A549 (cell line): ENCODE results near the gene CEACAM16. TPM values are rescaled to one million over a fixed set of nuclear protein-coding genes. Genes with fewer than 3 reads are reported as not detected.
A peak's percentile ranks its signal among the peaks of the same experiment; 100 is the strongest.
"Not testable (repeated sequence)": the region's sequence is repeated elsewhere in the genome, so short reads cannot be mapped to it uniquely, and the experiment has no call there.

Experiments
- ATAC-seq, 2 experiments: fragments of 200-7000 bp in 1 of 2; fragments of >200 bp in 1 of 2; cut with Nextera tagmentation in 1 of 2; cut with Tn5 transposase in 1 of 2; 3 replicates each; pipeline versions ENCODE4 v1.8.0 to v1.9.1; 2018 to 2020; ENCODE audit warnings: mild to moderate bottlenecking in 1 of 2, moderate library complexity in 1 of 2
- CTCF ChIA-PET: fragments of 300-600 bp; sonication (Branson Sonifier 250); formaldehyde crosslinking; extraction: SDS; loops from one replicate; lab custom pipeline; 2021; ENCODE audit warnings: antibody characterized with exemption, inconsistent platforms; lab: Yijun Ruan, JAX
- POLR2A ChIA-PET: fragments of 350-600 bp; formaldehyde crosslinking; extraction: SDS; loops from one replicate; lab custom pipeline; 2021; ENCODE audit warnings: antibody characterized with exemption, inconsistent platforms; lab: Yijun Ruan, JAX
- DNase-seq, 2 experiments: peaks; one replicate each; pipeline versions ENCODE4 v3.0.0 to v3.0.0-alpha.2; 2011 to 2016; ENCODE audit warnings: low read depth in 1 of 2, low spot score in 1 of 2
- FAIRE-seq: peaks from 2 replicates; lab custom pipeline; 2011; peaks lifted over from hg19 to GRCh38; lab: Jason Lieb, UNC
- H3K27ac ChIP-seq, 2 experiments: fragments of >200 bp; sonication (Bioruptor Twin); formaldehyde crosslinking; 3 replicates each; pipeline ENCODE4 v1.5.1; 2016 to 2017
- H3K4me1 ChIP-seq: fragments of >200 bp; sonication (Bioruptor Twin); formaldehyde crosslinking; 3 replicates; pipeline ENCODE4 v1.6.1; 2016
- H3K4me2 ChIP-seq: fragments of >200 bp; sonication (Bioruptor Twin); formaldehyde crosslinking; 3 replicates; pipeline ENCODE4 v1.6.1; 2016
- H3K4me3 ChIP-seq: fragments of >200 bp; sonication (Bioruptor Twin); formaldehyde crosslinking; 3 replicates; pipeline ENCODE4 v1.5.1; 2016
- H3K9me3 ChIP-seq: fragments of >200 bp; sonication (Bioruptor Twin); formaldehyde crosslinking; 3 replicates; pipeline ENCODE4 v1.6.1; 2016
- CBX2 ChIP-seq: fragments of 200-600 bp; sonication (generic); IDR thresholded peaks from 2 replicates; pipeline ENCODE4 v1.6.1; 2016; ENCODE audit warnings: low read depth, mild to moderate bottlenecking, borderline replicate concordance
- CHD2 ChIP-seq: fragments of 150-350 bp; IDR thresholded peaks from 2 replicates; pipeline ENCODE4 v1.6.1; 2014; ENCODE audit warnings: low read length; ENCODE audit not compliant: partially characterized antibody
- CHD4 ChIP-seq: fragments of 200-600 bp; sonication (generic); IDR thresholded peaks from 2 replicates; pipeline ENCODE4 v1.6.1; 2016; ENCODE audit warnings: antibody characterized with exemption, mild to moderate bottlenecking, borderline replicate concordance
- EHF ChIP-seq: fragments of 250-450 bp; sonication (Bioruptor Pico); IDR thresholded peaks from 2 replicates; pipeline ENCODE4 v1.5.0; 2020; ENCODE audit warnings: mild to moderate bottlenecking
- EHMT2 ChIP-seq: fragments of 200-600 bp; sonication (generic); IDR thresholded peaks from 2 replicates; pipeline ENCODE4 v1.6.1; 2016; ENCODE audit warnings: antibody characterized with exemption, low read depth, mild to moderate bottlenecking, moderate library complexity
- FOSB ChIP-seq: fragments of 250-450 bp; sonication (Bioruptor Pico); IDR thresholded peaks from 2 replicates; pipeline ENCODE4 v1.5.0; 2020; ENCODE audit warnings: mild to moderate bottlenecking, moderate library complexity
- FOXS1 ChIP-seq: fragments of 250-450 bp; sonication (Bioruptor Pico); IDR thresholded peaks from 2 replicates; pipeline ENCODE4 v1.5.0; 2020; ENCODE audit warnings: mild to moderate bottlenecking, moderate library complexity
- HDAC2 ChIP-seq: fragments of 200-600 bp; sonication (generic); IDR thresholded peaks from 2 replicates; pipeline ENCODE4 v1.6.1; 2016
- HEYL ChIP-seq: fragments of 250-450 bp; sonication (Bioruptor Pico); IDR thresholded peaks from 2 replicates; pipeline ENCODE4 v1.8.0; 2021; ENCODE audit warnings: mild to moderate bottlenecking, moderate library complexity
- HOXB13 ChIP-seq: fragments of 250-450 bp; sonication (Bioruptor Pico); IDR thresholded peaks from 2 replicates; pipeline ENCODE4 v1.5.0; 2020; ENCODE audit warnings: low read depth, mild to moderate bottlenecking, moderate library complexity
- HOXB5 ChIP-seq: fragments of 250-450 bp; sonication (Bioruptor Pico); IDR thresholded peaks from 2 replicates; pipeline ENCODE4 v1.5.0; 2020; ENCODE audit warnings: mild to moderate bottlenecking, moderate library complexity
- JUN ChIP-seq, 2 experiments: fragments of >200 bp; sonication (Bioruptor Twin); formaldehyde crosslinking; IDR thresholded peaks; 2 replicates in 1 of 2; 3 replicates in 1 of 2; pipeline ENCODE4 v1.6.1; 2016 to 2017
- JUNB ChIP-seq: fragments of >200 bp; sonication (Bioruptor Twin); formaldehyde crosslinking; IDR thresholded peaks from 2 replicates; pipeline ENCODE4 v1.6.1; 2016
- KDM1A ChIP-seq: fragments of 200-600 bp; sonication (generic); IDR thresholded peaks from 2 replicates; pipeline ENCODE4 v1.6.1; 2016; ENCODE audit warnings: low read depth, mild to moderate bottlenecking
- MYC ChIP-seq: IDR thresholded peaks from 2 replicates; pipeline ENCODE4 v1.6.1; 2012; ENCODE audit warnings: mild to moderate bottlenecking, inconsistent platforms, low read length, improper control_type of control experiment, borderline replicate concordance
- SREBF2 ChIP-seq: fragments of 450-650 bp; IDR thresholded peaks from 2 replicates; pipeline ENCODE4 v1.6.1; 2014; ENCODE audit warnings: mild to moderate bottlenecking, moderate library complexity
- TFCP2L1 ChIP-seq: fragments of 250-450 bp; sonication (Bioruptor Pico); IDR thresholded peaks from 2 replicates; pipeline ENCODE4 v1.5.0; 2021; ENCODE audit warnings: mild to moderate bottlenecking
- TP53 ChIP-seq: fragments of 250-450 bp; sonication (Bioruptor Pico); IDR thresholded peaks from 2 replicates; pipeline ENCODE4 v1.5.0; 2021; ENCODE audit warnings: mild to moderate bottlenecking, moderate library complexity
- ZFP36 ChIP-seq: fragments of 450-650 bp; IDR thresholded peaks from 2 replicates; pipeline ENCODE4 v1.6.1; 2014; ENCODE audit warnings: borderline replicate concordance; ENCODE audit not compliant: partially characterized antibody
- ZSCAN20 ChIP-seq: fragments of 250-450 bp; sonication (Bioruptor Pico); IDR thresholded peaks from 2 replicates; pipeline ENCODE4 v1.8.0; 2022; ENCODE audit warnings: mild to moderate bottlenecking, moderate library complexity
- WGBS: methylation state at CpG from one replicate; pipeline ENCODE4 v1.1.6; 2017; ENCODE audit errors: missing lambda C conversion rate; 5-methylcytosine and 5-hydroxymethylcytosine counted together
- polyA plus RNA-seq, 4 experiments: library from polyadenylated mRNA; depleted of rRNA in 3 of 4; stranded (reverse); fragments of >200 nt; fragmentation: RNase III in 1 of 4; extraction: RNeasy Plus Mini Kit Qiagen cat#74134 plus additional on column Dnase treatment in 1 of 4; gene quantifications; 2 replicates in 3 of 4; 3 replicates in 1 of 4; pipeline ENCODE4 v1.2.3, GENCODE V29; 2011 to 2017
- TF ChIP-seq, protein P1 (sequence below): fragments of 250-450 bp; sonication (Bioruptor Pico); IDR thresholded peaks from 2 replicates; pipeline ENCODE4 v1.5.0; 2021; ENCODE audit warnings: mild to moderate bottlenecking, moderate library complexity, borderline replicate concordance
- TF ChIP-seq, protein P2 (sequence below): fragments of >200 bp; sonication (Bioruptor Twin); formaldehyde crosslinking; IDR thresholded peaks from 3 replicates; pipeline ENCODE4 v1.5.1; 2016
- TF ChIP-seq, protein P3 (sequence below): fragments of 200-600 bp; sonication (generic); IDR thresholded peaks from 2 replicates; pipeline ENCODE4 v1.6.1; 2016; ENCODE audit warnings: antibody characterized with exemption, mild to moderate bottlenecking, moderate library complexity
- TF ChIP-seq, protein P4 (sequence below): fragments of >200 bp; sonication (Bioruptor Twin); formaldehyde crosslinking; IDR thresholded peaks from 3 replicates; pipeline ENCODE4 v1.6.1; 2016

Gene CEACAM16
- polyA plus RNA-seq, 2 of the 4 experiments (the other 2 are of a cell fraction), result not detected

DNA sequence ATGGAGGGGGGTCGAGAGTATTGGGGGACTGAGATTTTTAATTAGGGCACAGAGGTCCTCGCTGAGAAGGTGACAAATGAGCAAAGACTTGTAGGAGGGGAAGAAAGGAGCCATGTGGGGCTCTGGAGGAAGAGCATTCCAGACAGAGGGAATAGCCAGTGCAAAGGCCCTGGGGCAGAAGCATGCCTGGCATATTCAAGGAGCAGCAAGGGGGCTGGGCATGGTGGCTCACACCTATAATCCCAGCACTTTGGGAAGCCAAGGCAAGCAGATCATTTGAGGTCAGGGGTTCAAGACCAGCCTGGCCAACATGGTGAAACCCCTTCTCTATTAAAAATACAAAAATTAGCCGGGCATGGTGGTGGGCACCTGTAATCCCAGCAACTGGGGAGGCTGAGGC, 14.6 kb upstream of the CEACAM16 start:
- Histone ChIP-seq H3K4me1 (peaks cover 73% of the 10 kb centered on the region), H3K4me2 (peak overlapping the region; percentile 56), H3K27ac (peak overlapping the region; percentile 87 to 92)
- FAIRE-seq, DNase-seq, H3K9me3 ChIP-seq, POLR2A ChIA-PET, ATAC-seq, H3K4me3 ChIP-seq: not testable (repeated sequence)
- peak; percentile 40; the same call in 1 of the 2 replicates for TF ChIP-seq HOXB5
- TF ChIP-seq HEYL (CRISPR knock-in tag), result 0 out of 2 replicates have a peak, but pooled peaks have one; percentile 24
- TF ChIP-seq EHF (CRISPR knock-in tag), result peak; percentile 18; the same call in 1 of the 2 replicates
- peak; percentile 97 for TF ChIP-seq KDM1A
- peak; percentile 92 for TF ChIP-seq HDAC2
- TF ChIP-seq ZFP36, result peak; percentile 86
- TF ChIP-seq HOXB13 (CRISPR knock-in tag), result peak; percentile 82
- TF ChIP-seq CHD4, result peak; percentile 90
- 0 out of 2 replicates have a peak, but pooled peaks have one; percentile 48 for TF ChIP-seq TFCP2L1 (CRISPR knock-in tag)
- 84% methylated on average over 3 of the region's 3 CpGs for WGBS
- CTCF ChIA-PET, result interaction anchor here (1.1 to 15.7 kb wide), 2 partner anchors 25 to 86 kb away, joined by 10 to 180 read pairs; no protein-coding TSS in a partner anchor

DNA sequence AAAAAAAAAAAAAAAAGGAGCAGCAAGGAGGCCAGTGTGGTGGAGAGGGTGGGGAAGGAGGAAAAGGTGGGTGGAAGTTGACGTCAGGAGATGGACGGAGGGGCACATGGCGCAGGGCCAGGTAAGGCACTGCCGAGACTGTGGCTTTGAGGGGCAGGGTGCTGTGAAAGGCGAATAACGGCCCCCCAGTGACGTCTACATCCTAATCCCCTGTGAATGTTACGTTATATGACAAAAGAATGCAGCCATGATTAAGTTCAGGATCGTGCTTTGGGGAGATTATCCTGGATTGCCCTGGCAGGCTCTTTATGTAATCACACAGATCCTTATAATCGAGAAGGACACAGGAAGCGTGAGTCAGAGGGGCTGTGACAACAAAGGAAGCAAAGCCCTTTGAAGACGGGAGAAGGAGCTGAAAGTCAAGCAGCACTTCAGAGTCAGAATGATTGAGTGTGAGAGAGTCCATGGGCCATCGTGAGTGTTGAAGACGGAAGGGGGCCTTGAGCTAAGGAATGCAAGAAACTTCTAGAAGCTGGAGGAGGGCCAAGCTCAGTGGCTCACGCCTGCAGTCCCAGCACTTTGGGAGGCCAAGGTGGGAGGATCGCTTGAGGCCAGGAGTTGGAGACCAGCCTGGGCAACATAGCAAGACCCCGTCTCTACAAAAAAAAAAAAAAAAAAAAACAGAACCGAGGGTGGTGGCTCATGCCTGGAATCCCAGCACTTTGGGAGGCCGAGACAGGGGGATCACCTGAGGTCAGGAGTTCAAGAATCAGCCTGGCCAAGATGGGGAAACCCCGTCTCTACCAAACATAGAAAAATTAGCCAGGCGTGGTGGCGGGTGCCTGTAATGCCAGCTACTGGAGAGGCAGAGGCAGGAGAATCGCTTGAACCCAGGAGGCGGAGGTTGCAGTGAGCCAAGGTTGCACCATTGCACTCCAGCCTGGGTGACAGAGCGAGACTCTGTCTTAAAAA, 13.8 kb upstream of the CEACAM16 start:
- peaks cover 81% of the 10 kb centered on the region for H3K4me1 ChIP-seq
- peak overlapping the region; percentile 56 for H3K4me2 ChIP-seq
- ChIA-PET CTCF (interaction anchor here (0.6 to 26.6 kb wide), 7 partner anchors 28 to 267 kb away, joined by 3 to 694 read pairs (median 3); partner anchors contain the start of genes CEACAM16 and NECTIN2), POLR2A (interaction anchor here (0.5 to 1.1 kb wide), 12 partner anchors 9 to 149 kb away, joined by 3 to 8 read pairs (median 4); partner anchors contain the start of gene PVR)
- 17% methylated on average over 25 of the region's 25 CpGs for WGBS
- peak; percentile 95 to 99 for DNase-seq
- peak; percentile 99 for FAIRE-seq
- H3K4me3 ChIP-seq, result no peak overlapping the region
- ATAC-seq, result peak; percentile 71 to 74
- peak overlapping the region; percentile 87 to 92 for H3K27ac ChIP-seq
- no peaks in the 10 kb centered on the region for H3K9me3 ChIP-seq
- TF ChIP-seq, protein P1, sequence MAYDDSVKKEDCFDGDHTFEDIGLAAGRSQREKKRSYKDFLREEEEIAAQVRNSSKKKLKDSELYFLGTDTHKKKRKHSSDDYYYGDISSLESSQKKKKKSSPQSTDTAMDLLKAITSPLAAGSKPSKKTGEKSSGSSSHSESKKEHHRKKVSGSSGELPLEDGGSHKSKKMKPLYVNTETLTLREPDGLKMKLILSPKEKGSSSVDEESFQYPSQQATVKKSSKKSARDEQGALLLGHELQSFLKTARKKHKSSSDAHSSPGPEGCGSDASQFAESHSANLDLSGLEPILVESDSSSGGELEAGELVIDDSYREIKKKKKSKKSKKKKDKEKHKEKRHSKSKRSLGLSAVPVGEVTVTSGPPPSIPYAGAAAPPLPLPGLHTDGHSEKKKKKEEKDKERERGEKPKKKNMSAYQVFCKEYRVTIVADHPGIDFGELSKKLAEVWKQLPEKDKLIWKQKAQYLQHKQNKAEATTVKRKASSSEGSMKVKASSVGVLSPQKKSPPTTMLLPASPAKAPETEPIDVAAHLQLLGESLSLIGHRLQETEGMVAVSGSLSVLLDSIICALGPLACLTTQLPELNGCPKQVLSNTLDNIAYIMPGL (CRISPR knock-in tag), result no peak
- TF ChIP-seq, protein P2, sequence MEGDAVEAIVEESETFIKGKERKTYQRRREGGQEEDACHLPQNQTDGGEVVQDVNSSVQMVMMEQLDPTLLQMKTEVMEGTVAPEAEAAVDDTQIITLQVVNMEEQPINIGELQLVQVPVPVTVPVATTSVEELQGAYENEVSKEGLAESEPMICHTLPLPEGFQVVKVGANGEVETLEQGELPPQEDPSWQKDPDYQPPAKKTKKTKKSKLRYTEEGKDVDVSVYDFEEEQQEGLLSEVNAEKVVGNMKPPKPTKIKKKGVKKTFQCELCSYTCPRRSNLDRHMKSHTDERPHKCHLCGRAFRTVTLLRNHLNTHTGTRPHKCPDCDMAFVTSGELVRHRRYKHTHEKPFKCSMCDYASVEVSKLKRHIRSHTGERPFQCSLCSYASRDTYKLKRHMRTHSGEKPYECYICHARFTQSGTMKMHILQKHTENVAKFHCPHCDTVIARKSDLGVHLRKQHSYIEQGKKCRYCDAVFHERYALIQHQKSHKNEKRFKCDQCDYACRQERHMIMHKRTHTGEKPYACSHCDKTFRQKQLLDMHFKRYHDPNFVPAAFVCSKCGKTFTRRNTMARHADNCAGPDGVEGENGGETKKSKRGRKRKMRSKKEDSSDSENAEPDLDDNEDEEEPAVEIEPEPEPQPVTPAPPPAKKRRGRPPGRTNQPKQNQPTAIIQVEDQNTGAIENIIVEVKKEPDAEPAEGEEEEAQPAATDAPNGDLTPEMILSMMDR, result no peak
- TF ChIP-seq, protein P3, sequence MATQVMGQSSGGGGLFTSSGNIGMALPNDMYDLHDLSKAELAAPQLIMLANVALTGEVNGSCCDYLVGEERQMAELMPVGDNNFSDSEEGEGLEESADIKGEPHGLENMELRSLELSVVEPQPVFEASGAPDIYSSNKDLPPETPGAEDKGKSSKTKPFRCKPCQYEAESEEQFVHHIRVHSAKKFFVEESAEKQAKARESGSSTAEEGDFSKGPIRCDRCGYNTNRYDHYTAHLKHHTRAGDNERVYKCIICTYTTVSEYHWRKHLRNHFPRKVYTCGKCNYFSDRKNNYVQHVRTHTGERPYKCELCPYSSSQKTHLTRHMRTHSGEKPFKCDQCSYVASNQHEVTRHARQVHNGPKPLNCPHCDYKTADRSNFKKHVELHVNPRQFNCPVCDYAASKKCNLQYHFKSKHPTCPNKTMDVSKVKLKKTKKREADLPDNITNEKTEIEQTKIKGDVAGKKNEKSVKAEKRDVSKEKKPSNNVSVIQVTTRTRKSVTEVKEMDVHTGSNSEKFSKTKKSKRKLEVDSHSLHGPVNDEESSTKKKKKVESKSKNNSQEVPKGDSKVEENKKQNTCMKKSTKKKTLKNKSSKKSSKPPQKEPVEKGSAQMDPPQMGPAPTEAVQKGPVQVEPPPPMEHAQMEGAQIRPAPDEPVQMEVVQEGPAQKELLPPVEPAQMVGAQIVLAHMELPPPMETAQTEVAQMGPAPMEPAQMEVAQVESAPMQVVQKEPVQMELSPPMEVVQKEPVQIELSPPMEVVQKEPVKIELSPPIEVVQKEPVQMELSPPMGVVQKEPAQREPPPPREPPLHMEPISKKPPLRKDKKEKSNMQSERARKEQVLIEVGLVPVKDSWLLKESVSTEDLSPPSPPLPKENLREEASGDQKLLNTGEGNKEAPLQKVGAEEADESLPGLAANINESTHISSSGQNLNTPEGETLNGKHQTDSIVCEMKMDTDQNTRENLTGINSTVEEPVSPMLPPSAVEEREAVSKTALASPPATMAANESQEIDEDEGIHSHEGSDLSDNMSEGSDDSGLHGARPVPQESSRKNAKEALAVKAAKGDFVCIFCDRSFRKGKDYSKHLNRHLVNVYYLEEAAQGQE, result no peak
- TF ChIP-seq JUNB, result peak; percentile 96
- TF ChIP-seq EHMT2, result no peak
- 0 out of 2 replicates have a peak, but pooled peaks have one; percentile 61 for TF ChIP-seq FOXS1 (CRISPR knock-in tag)
- TF ChIP-seq TP53, result no peak; the same call in none of the 2 replicates
- peak; percentile 52; the same call in 1 of the 2 replicates for TF ChIP-seq CHD4
- TF ChIP-seq MYC, result peak; percentile 47; the same call in 1 of the 2 replicates
- peak; percentile 12; the same call in 1 of the 2 replicates for TF ChIP-seq ZSCAN20 (CRISPR knock-in tag)
- peak; percentile 95 to 99; a peak in 4 of 5 replicates for TF ChIP-seq JUN (IDR thresholded peaks at IDR 0.05)
- TF ChIP-seq, protein P4, sequence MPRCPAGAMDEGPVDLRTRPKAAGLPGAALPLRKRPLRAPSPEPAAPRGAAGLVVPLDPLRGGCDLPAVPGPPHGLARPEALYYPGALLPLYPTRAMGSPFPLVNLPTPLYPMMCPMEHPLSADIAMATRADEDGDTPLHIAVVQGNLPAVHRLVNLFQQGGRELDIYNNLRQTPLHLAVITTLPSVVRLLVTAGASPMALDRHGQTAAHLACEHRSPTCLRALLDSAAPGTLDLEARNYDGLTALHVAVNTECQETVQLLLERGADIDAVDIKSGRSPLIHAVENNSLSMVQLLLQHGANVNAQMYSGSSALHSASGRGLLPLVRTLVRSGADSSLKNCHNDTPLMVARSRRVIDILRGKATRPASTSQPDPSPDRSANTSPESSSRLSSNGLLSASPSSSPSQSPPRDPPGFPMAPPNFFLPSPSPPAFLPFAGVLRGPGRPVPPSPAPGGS, result peak; percentile 82; the same call in 2 of the 3 replicates
- no peak for TF ChIP-seq CBX2
- peak; percentile 13 for TF ChIP-seq CHD2
- peak; percentile 55 for TF ChIP-seq HOXB13 (CRISPR knock-in tag)
- TF ChIP-seq FOSB, result no peak
- TF ChIP-seq SREBF2, result no peak
